Epithelial cell of proximal tubule (primary cell): Measurements from ENCODE around the gene TBXT. TPM values are rescaled to one million over a fixed set of nuclear protein-coding genes. Genes with fewer than 3 reads are reported as not detected.
A peak's percentile ranks its signal among the peaks of the same experiment; 100 is the strongest.

Experiments
- DNase-seq: peaks from one replicate; pipeline ENCODE4 v3.0.0-alpha.2; 2011; ENCODE audit warnings: low read depth
- H3K4me3 ChIP-seq: 2 replicates; pipeline ENCODE4 v1.5.1; 2011; ENCODE audit warnings: low read depth, mild to moderate bottlenecking, low read length
- CTCF ChIP-seq: conservative IDR thresholded peaks from 2 replicates; pipeline ENCODE4 v1.5.1; 2012; ENCODE audit warnings: low read depth, mild to moderate bottlenecking, low read length
- total RNA-seq: library from RNA; depleted of rRNA; stranded (reverse); fragments of >200 nt; gene quantifications from 2 replicates; pipeline ENCODE4 v1.2.3, GENCODE V29; 2015

TBXT gene
- total RNA-seq, 1 donor from 2014 or later: not detected

- TF ChIP-seq CTCF: no peak
- no peak for DNase-seq
- no peak overlapping the region for H3K4me3 ChIP-seq
Measured at GRCh38 chr6:166162599-166163342, 4.9 kb downstream of the TBXT start.

- no peak for DNase-seq
Measured at GRCh38 chr6:166157930-166158617, 9.6 kb downstream of the TBXT start.

GRCh38 chr6:166156942-166157341 is 10.7 kb downstream of the TBXT start:
- no peak for DNase-seq
- TF ChIP-seq CTCF: peak; percentile 42
- no peak overlapping the region for H3K4me3 ChIP-seq

More at GRCh38 chr6:166157930-166158617, 9.6 kb downstream of the TBXT start:
- no peak overlapping the region for H3K4me3 ChIP-seq
- TF ChIP-seq CTCF: no peak

- H3K4me3 ChIP-seq: no peak overlapping the region
- no peak for DNase-seq
- TF ChIP-seq CTCF: no peak
Measured at GRCh38 chr6:166153966-166154365, 13.7 kb downstream of the TBXT start.

GRCh38 chr6:166152660-166153059 is 15.0 kb downstream of the TBXT start:
- no peak for DNase-seq
- H3K4me3 ChIP-seq: no peak overlapping the region
- no peak for TF ChIP-seq CTCF

GRCh38 chr6:166151798-166152197 is 15.9 kb downstream of the TBXT start:
- DNase-seq: no peak
- TF ChIP-seq CTCF: no peak
- H3K4me3 ChIP-seq: no peak overlapping the region
